Right lobe of liver (tissue), 6 donors: ENCODE results near the gene LRFN5. TPM values are rescaled to one million over a fixed set of nuclear protein-coding genes. Genes with fewer than 3 reads are reported as not detected.

ENCODE experiments used
- ATAC-seq, 4 donors: fragments of 200-7000 bp; cut with Tn5 transposase; one replicate each; pipeline ENCODE4 v1.9.1; 2020; ENCODE audit warnings: mild to moderate bottlenecking in 4 of 4, moderate library complexity in 4 of 4
- DNase-seq, 3 donors: peaks; one replicate each; pipeline ENCODE4 v3.0.0-alpha.2; 2020
- H3K27ac ChIP-seq, 3 donors: fragments of 200-600 bp; one replicate each; pipeline ENCODE4 v1.8.0; 2022
- H3K27me3 ChIP-seq, 2 donors: fragments of 200-600 bp; one replicate each; pipeline ENCODE4 v1.8.0; 2022
- H3K36me3 ChIP-seq, 4 donors: fragments of 200-600 bp; sonication (generic) in 1 of 4; one replicate each; pipeline versions ENCODE4 v1.5.1 to v1.8.0; 2017 to 2022; ENCODE audit warnings: control low read depth in 1 of 4
- H3K4me1 ChIP-seq, 4 donors: fragments of 200-600 bp; sonication (generic) in 1 of 4; one replicate each; pipeline versions ENCODE4 v1.5.1 to v1.8.0; 2017 to 2022; ENCODE audit warnings: control low read depth in 1 of 4
- H3K4me3 ChIP-seq, 3 donors: fragments of 200-600 bp; one replicate each; pipeline ENCODE4 v1.8.0; 2022
- H3K9me3 ChIP-seq, 4 donors: fragments of 200-600 bp; sonication (generic) in 1 of 4; one replicate each; pipeline versions ENCODE4 v1.5.1 to v1.8.0; 2017 to 2022; ENCODE audit warnings: control low read depth in 1 of 4
- POLR2A ChIP-seq: fragments of 450-650 bp; IDR thresholded peaks from one replicate; pipeline ENCODE4 v1.6.1; 2017; ENCODE audit warnings: antibody characterized with exemption, mild to moderate bottlenecking
- WGBS: methylation state at CpG from one replicate; pipeline ENCODE4 v1.1.6; 2018; ENCODE audit warnings: low coverage, low lambda C conversion rate; ENCODE audit not compliant: insufficient coverage; ENCODE audit errors: missing lambda C conversion rate; 5-methylcytosine and 5-hydroxymethylcytosine counted together
- intact Hi-C, 2 donors: fragments of 100-400 bp; cut with DNase I; formaldehyde crosslinking; loops; one replicate each; pipeline versions ENCODE4 v1.11.2 to v1.14.1; 2022
- total RNA-seq, 6 experiments: library from RNA; depleted of rRNA in 2 of 6; stranded (reverse); fragments of >200 nt in 2 of 6; fragmentation: NEBNext Ultra II Directional in 3 of 6; extraction: Animal tissue kit (Norgen Biotek cat#: 25700) in 3 of 6; gene quantifications; one replicate each; pipeline versions ENCODE4 v1.1.0 to v1.2.4, GENCODE V29; 2016 to 2023
- TF ChIP-seq, protein P1 (sequence below), 4 donors: fragments of 200-600 bp in 3 of 4; fragments of 450-650 bp in 1 of 4; IDR thresholded peaks; one replicate each; pipeline versions ENCODE4 v1.5.1 to v1.8.0; 2016 to 2022; ENCODE audit warnings: antibody characterized with exemption in 4 of 4, mild to moderate bottlenecking in 2 of 4
- donor health status: DM: no; HTN: yes; CAD: no.
- donor health status: DM: no; HTN: no; CAD: no.
- donor health status: DM: no; HTN: no; CAD: no.
- donor health status: DM: no; HTN: yes; CAD: no.
- donor health status: DM: no; HTN: yes; CAD: no.

Gene LRFN5
- total RNA-seq, 6 experiments from 2014 or later, result not detected

DNA sequence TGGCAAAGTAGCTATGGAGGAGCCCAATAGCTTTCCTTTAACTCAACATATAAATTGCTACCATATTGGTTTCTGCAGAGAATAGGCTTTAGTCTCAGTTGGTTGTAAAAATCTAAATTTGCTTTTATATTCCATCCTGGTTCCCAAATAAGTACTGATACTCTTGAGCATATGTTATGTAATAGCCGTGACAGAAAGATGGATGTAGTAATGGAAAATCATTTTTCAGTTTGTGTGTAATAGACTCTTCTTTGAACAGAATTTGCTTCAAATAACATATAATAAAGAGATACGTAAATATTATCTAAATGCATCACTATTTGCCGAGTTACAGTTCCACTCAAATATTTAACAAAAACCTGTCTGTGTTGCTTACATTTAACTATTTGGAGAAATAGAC lies 271.6 kb downstream of the LRFN5 start:
- Histone ChIP-seq H3K9me3 (no peaks in the 10 kb centered on the region), H3K4me1 (no peaks in the 10 kb centered on the region), H3K27ac (no peak overlapping the region), H3K36me3 (no peaks in the 10 kb centered on the region), H3K4me3 (no peak overlapping the region), H3K27me3 (no peaks in the 10 kb centered on the region)
- ATAC-seq, result no peak
- intact Hi-C loops, result no loop called here
- DNase-seq, result no peak
- no peak for TF ChIP-seq POLR2A
- WGBS, result 69% methylated on average over 3 of the region's 3 CpGs

- DNase-seq (no peak), ATAC-seq (no peak)
- no peaks in the 10 kb centered on the region for H3K4me1 ChIP-seq
- H3K27me3 ChIP-seq, result no peaks in the 10 kb centered on the region
- H3K27ac ChIP-seq, result no peak overlapping the region
- TF ChIP-seq, protein P1, sequence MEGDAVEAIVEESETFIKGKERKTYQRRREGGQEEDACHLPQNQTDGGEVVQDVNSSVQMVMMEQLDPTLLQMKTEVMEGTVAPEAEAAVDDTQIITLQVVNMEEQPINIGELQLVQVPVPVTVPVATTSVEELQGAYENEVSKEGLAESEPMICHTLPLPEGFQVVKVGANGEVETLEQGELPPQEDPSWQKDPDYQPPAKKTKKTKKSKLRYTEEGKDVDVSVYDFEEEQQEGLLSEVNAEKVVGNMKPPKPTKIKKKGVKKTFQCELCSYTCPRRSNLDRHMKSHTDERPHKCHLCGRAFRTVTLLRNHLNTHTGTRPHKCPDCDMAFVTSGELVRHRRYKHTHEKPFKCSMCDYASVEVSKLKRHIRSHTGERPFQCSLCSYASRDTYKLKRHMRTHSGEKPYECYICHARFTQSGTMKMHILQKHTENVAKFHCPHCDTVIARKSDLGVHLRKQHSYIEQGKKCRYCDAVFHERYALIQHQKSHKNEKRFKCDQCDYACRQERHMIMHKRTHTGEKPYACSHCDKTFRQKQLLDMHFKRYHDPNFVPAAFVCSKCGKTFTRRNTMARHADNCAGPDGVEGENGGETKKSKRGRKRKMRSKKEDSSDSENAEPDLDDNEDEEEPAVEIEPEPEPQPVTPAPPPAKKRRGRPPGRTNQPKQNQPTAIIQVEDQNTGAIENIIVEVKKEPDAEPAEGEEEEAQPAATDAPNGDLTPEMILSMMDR (IDR thresholded peaks at IDR 0.05), result no peak
- TF ChIP-seq POLR2A, result no peak
- H3K36me3 ChIP-seq, result no peaks in the 10 kb centered on the region
- H3K9me3 ChIP-seq, result no peaks in the 10 kb centered on the region
- no peak overlapping the region for H3K4me3 ChIP-seq
- intact Hi-C loops, result no loop called here
- 50% methylated on average over 8 of the region's 8 CpGs for WGBS
Measured at GRCh38 chr14:41891624-41892023, 284.9 kb downstream of the LRFN5 start.

DNA sequence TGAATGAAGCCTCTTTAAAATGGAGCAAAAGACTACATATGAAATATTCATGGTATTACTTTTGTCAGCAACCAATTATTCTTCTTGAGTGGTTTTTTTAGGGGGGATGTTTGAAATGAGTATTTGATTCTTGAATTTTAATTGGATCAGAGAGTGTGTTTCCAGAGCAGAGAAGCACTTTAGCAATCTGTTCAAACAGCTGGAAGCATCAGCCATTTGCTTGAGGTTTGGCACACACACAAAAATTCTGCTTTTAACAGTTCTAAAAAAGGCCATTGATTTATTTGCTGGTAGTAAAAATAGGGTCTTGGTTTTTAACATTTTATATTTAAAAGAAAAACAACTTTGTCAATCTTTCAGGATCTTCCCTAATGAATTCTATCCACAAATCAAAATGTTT lies 292.7 kb downstream of the LRFN5 start:
- DNase-seq, result no peak
- no peaks in the 10 kb centered on the region for H3K27me3 ChIP-seq
- H3K36me3 ChIP-seq, result no peaks in the 10 kb centered on the region
- no peaks in the 10 kb centered on the region for H3K4me1 ChIP-seq
- intact Hi-C loops, result no loop called here
- no peak for TF ChIP-seq POLR2A
- TF ChIP-seq, protein P1 (IDR thresholded peaks at IDR 0.05), result no peak
- no peak for ATAC-seq
- no peak overlapping the region for H3K27ac ChIP-seq
- H3K4me3 ChIP-seq, result no peak overlapping the region
- no peaks in the 10 kb centered on the region for H3K9me3 ChIP-seq

DNA sequence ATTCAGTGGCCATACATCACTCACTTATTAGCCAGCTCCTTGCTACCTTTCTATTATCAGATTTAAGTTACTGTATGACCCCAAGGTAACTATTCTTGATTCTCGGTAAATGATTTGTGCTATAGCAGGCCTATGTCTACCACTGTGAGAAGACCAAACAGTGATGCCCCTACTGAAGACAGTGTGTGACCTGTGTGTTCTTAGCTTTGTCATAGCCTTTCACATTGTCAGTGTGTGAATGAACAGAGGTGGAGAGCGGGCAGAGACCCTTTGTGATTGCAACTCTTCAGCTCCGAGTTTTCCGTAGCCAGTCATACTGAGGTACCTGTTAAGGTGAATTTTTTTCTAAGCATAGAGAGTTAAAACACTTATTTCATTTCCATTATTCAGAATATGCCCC lies 294.0 kb downstream of the LRFN5 start:
- no peaks in the 10 kb centered on the region for H3K27me3 ChIP-seq
- H3K4me3 ChIP-seq, result no peak overlapping the region
- DNase-seq, result no peak
- H3K4me1 ChIP-seq, result no peaks in the 10 kb centered on the region
- no peak for TF ChIP-seq POLR2A
- TF ChIP-seq, protein P1 (IDR thresholded peaks at IDR 0.05), result no peak
- intact Hi-C loops, result no loop called here
- H3K9me3 ChIP-seq, result no peaks in the 10 kb centered on the region
- ATAC-seq, result no peak
- 63% methylated on average over 4 of the region's 4 CpGs for WGBS
- H3K36me3 ChIP-seq, result no peaks in the 10 kb centered on the region
- H3K27ac ChIP-seq, result no peak overlapping the region

DNA sequence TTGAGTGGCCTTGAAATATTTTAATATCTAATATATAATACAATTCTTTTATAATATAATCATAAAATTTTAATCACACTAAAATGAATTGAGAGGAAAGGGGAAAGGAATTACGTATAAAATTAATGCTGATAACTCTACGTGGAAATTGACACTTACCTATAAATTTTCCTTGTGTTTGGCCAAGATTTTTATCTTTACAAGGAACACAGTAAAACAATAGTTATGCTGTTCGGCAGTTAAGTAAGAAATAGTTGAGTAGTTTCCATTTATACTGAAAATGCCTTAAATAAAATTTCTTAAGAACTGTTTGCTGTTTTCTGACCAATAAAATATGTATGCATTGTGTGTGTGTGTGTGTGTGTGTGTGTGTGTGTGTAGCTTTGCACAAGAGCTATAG lies 294.4 kb downstream of the LRFN5 start:
- Histone ChIP-seq H3K36me3 (no peaks in the 10 kb centered on the region), H3K4me1 (no peaks in the 10 kb centered on the region), H3K9me3 (no peaks in the 10 kb centered on the region), H3K4me3 (no peak overlapping the region), H3K27me3 (no peaks in the 10 kb centered on the region), H3K27ac (no peak overlapping the region)
- no peak for TF ChIP-seq POLR2A
- TF ChIP-seq, protein P1 (IDR thresholded peaks at IDR 0.05), result no peak
- DNase-seq (no peak), ATAC-seq (no peak)
- WGBS, result 21% methylated on average over 3 of the region's 3 CpGs
- intact Hi-C loops, result no loop called here
